Measurements from ENCODE around the gene PSMF1. TPM values are rescaled to one million over a fixed set of nuclear protein-coding genes. Genes with fewer than 3 reads are reported as not detected.
"Not testable (repeated sequence)": the region's sequence is repeated elsewhere in the genome, so short reads cannot be mapped to it uniquely, and the experiment has no call there.

PSMF1 gene
- total RNA-seq, 1 donor from 2014 or later, result 24.5 TPM

GRCh38 chr20:1121429-1121828 is 3.0 kb downstream of the PSMF1 start:
- no peak for DNase-seq (ENCODE audit: low spot score in 2 of 2)
- no peak for FAIRE-seq

GRCh38 chr20:1122388-1123315 is 4.2 kb downstream of the PSMF1 start:
- DNase-seq (ENCODE audit: low spot score in 2 of 2), result no peak
- FAIRE-seq, result no peak

GRCh38 chr20:1123666-1124065 is 5.3 kb downstream of the PSMF1 start:
- DNase-seq (ENCODE audit: low spot score in 2 of 2) (no peak), FAIRE-seq (no peak)

GRCh38 chr20:1124421-1124820 is 6.0 kb downstream of the PSMF1 start:
- DNase-seq (ENCODE audit: low spot score in 2 of 2) (no peak), FAIRE-seq (no peak)

GRCh38 chr20:1125277-1125676 is 6.9 kb downstream of the PSMF1 start:
- FAIRE-seq (no peak), DNase-seq (ENCODE audit: low spot score in 2 of 2) (no peak)

- DNase-seq (ENCODE audit: low spot score in 2 of 2), result no peak
- no peak for FAIRE-seq
Observed at GRCh38 chr20:1127840-1128239, 9.4 kb downstream of the PSMF1 start.

- FAIRE-seq (no peak), DNase-seq (ENCODE audit: low spot score in 2 of 2) (no peak)
Observed at GRCh38 chr20:1130058-1130694, 11.8 kb downstream of the PSMF1 start.

GRCh38 chr20:1130847-1131246 is 12.4 kb downstream of the PSMF1 start:
- FAIRE-seq (no peak), DNase-seq (ENCODE audit: low spot score in 2 of 2) (no peak)

- no peak for DNase-seq (ENCODE audit: low spot score in 2 of 2)
- no peak for FAIRE-seq
Observed at GRCh38 chr20:1131354-1131753, 13.0 kb downstream of the PSMF1 start.

GRCh38 chr20:1134355-1134754 is 16.0 kb downstream of the PSMF1 start:
- no peak for FAIRE-seq
- DNase-seq (ENCODE audit: low spot score in 2 of 2), result no peak

- DNase-seq (ENCODE audit: low spot score in 2 of 2), result no peak
- FAIRE-seq, result no peak
Observed at GRCh38 chr20:1134836-1135235, 16.4 kb downstream of the PSMF1 start.

GRCh38 chr20:1137236-1137635 is 18.8 kb downstream of the PSMF1 start:
- FAIRE-seq, result no peak

GRCh38 chr20:1144401-1145172 is 26.2 kb downstream of the PSMF1 start:
- FAIRE-seq (no peak), DNase-seq (ENCODE audit: low spot score in 2 of 2) (no peak)

More at GRCh38 chr20:1137236-1137635, 18.8 kb downstream of the PSMF1 start:
- no peak for DNase-seq (ENCODE audit: low spot score in 2 of 2)

GRCh38 chr20:1146957-1147356 is 28.6 kb downstream of the PSMF1 start:
- DNase-seq (ENCODE audit: low spot score in 2 of 2), result no peak
- no peak for FAIRE-seq

GRCh38 chr20:1149812-1150211 is 31.4 kb downstream of the PSMF1 start:
- FAIRE-seq; DNase-seq (ENCODE audit: low spot score in 2 of 2): not testable (repeated sequence)

- FAIRE-seq (no peak), DNase-seq (ENCODE audit: low spot score in 2 of 2) (no peak)
Observed at GRCh38 chr20:1150218-1150617, 31.8 kb downstream of the PSMF1 start.

- FAIRE-seq, result no peak
Observed at GRCh38 chr20:1150968-1151367, 32.6 kb downstream of the PSMF1 start.

GRCh38 chr20:1154226-1154625 is 35.8 kb downstream of the PSMF1 start:
- FAIRE-seq (no peak), DNase-seq (ENCODE audit: low spot score in 2 of 2) (no peak)

More at GRCh38 chr20:1150968-1151367, 32.6 kb downstream of the PSMF1 start:
- no peak for DNase-seq (ENCODE audit: low spot score in 2 of 2)

- FAIRE-seq (no peak), DNase-seq (ENCODE audit: low spot score in 2 of 2) (no peak)
Observed at GRCh38 chr20:1154691-1155090, 36.3 kb downstream of the PSMF1 start.

GRCh38 chr20:1155342-1155741 is 36.9 kb downstream of the PSMF1 start:
- FAIRE-seq (no peak), DNase-seq (ENCODE audit: low spot score in 2 of 2) (no peak)

GRCh38 chr20:1160496-1160895 is 42.1 kb downstream of the PSMF1 start:
- FAIRE-seq (no peak), DNase-seq (ENCODE audit: low spot score in 2 of 2) (no peak)
